Activated T-helper 17 cell treated with anti-CD3 and anti-CD28 coated beads, Interleukin-2, amount 50 U/mL, for 72 hours (primary cell): ENCODE measurements around the gene SPIRE1. TPM values are rescaled to one million over a fixed set of nuclear protein-coding genes. Genes with fewer than 3 reads are reported as not detected.

Source experiments
- ATAC-seq: fragments of 150-1000 bp; cut with Tn5 transposase; replicated peaks from 2 replicates; pipeline ENCODE4 v1.10.0; 2021; ENCODE audit warnings: mild to moderate bottlenecking, moderate library complexity
- H3K27ac Mint-ChIP-seq: one replicate; pipeline ENCODE4 v1.8.0; 2022; ENCODE audit warnings: mixed read lengths
- H3K27me3 Mint-ChIP-seq: one replicate; pipeline ENCODE4 v1.8.0; 2022; ENCODE audit warnings: mixed read lengths
- H3K36me3 Mint-ChIP-seq: one replicate; pipeline ENCODE4 v1.8.0; 2022; ENCODE audit warnings: low read depth, mild to moderate bottlenecking, mixed read lengths
- H3K4me1 Mint-ChIP-seq: one replicate; pipeline ENCODE4 v1.8.0; 2022; ENCODE audit warnings: mixed read lengths
- H3K4me3 Mint-ChIP-seq: one replicate; pipeline ENCODE4 v1.8.0; 2022; ENCODE audit warnings: mild to moderate bottlenecking, mixed read lengths
- H3K9me3 Mint-ChIP-seq: one replicate; pipeline ENCODE4 v1.8.0; 2022; ENCODE audit warnings: mixed read lengths
- total RNA-seq, 2 donors: library from RNA; stranded (reverse); gene quantifications; one replicate each; pipeline ENCODE4 v1.2.3, GENCODE V29; 2022

SPIRE1 gene
- total RNA-seq, 2 donors from 2014 or later, result 5.0 to 12.4 TPM

DNA sequence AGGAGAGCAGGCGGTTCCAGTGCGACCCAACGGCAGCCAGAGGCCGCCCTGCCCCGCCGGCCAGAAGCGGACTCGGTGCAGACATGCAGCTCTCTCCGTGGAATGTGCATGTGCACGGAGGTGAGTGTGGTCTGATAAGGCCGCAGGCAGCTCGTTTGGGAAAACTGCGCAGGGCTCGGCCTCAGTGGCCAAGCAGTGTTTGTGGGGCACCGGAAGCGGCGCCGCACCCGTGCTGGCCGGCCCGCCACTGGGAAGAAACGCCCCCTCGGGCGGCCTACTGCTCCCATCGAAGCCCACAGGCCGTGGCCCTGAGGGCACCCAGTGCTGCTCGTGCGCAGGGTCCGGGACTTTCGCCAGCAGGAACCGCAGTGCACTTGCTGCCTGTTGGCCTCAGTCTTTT is 225.0 kb downstream of the SPIRE1 start:
- no peak overlapping the region for H3K27ac Mint-ChIP-seq
- no peaks in the 10 kb centered on the region for H3K27me3 Mint-ChIP-seq
- H3K36me3 Mint-ChIP-seq, result no peaks in the 10 kb centered on the region
- no peaks in the 10 kb centered on the region for H3K4me1 Mint-ChIP-seq
- no peak overlapping the region for H3K4me3 Mint-ChIP-seq
- ATAC-seq, result no peak
- H3K9me3 Mint-ChIP-seq, result no peaks in the 10 kb centered on the region

DNA sequence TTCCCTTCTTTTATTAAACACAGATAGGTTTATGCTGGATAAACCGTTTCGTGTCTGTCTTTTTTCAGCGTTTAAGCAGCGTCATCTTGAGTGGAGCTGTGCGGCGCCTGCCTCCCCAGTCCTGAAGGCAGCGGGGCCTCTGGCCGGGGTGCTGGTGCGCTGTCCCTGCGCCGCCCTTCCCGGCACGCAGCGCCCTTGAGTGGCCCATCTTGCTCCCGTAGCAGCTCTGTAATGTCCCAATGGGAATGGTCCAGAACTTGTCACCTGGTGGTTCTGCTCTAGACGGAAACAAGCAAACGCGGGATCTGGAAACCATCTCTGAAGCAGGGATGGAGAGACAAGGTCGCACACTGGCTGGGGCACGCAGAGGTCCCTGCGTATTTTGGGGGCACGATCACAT is 225.7 kb downstream of the SPIRE1 start:
- H3K4me3 Mint-ChIP-seq, result no peak overlapping the region
- H3K27ac Mint-ChIP-seq, result no peak overlapping the region
- H3K9me3 Mint-ChIP-seq, result no peaks in the 10 kb centered on the region
- H3K36me3 Mint-ChIP-seq, result no peaks in the 10 kb centered on the region
- no peaks in the 10 kb centered on the region for H3K4me1 Mint-ChIP-seq
- no peak for ATAC-seq
- no peaks in the 10 kb centered on the region for H3K27me3 Mint-ChIP-seq

DNA sequence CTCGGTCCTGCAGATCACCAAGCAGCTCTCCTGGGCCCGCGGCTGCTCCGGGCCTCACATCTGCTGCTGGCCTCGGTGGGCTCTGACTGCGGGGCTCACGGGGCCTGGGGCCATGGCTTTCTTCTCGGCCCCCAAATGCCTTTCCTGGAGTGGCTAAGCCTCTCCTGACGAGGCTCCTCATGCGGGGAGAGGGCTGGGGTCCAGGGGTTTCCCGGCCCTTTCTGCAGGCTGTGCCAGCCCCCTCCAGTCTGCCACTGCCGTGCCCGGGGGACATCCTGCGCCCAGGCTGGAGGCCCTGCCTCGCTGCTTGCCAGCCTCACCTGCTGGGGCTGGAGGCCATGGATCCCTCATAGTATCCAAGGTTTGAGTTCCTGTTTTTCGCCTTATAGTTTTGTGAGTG is 226.3 kb downstream of the SPIRE1 start:
- Mint-ChIP-seq H3K27me3 (no peaks in the 10 kb centered on the region), H3K36me3 (no peaks in the 10 kb centered on the region), H3K9me3 (no peaks in the 10 kb centered on the region), H3K27ac (no peak overlapping the region), H3K4me3 (no peak overlapping the region), H3K4me1 (no peaks in the 10 kb centered on the region)
- no peak for ATAC-seq

DNA sequence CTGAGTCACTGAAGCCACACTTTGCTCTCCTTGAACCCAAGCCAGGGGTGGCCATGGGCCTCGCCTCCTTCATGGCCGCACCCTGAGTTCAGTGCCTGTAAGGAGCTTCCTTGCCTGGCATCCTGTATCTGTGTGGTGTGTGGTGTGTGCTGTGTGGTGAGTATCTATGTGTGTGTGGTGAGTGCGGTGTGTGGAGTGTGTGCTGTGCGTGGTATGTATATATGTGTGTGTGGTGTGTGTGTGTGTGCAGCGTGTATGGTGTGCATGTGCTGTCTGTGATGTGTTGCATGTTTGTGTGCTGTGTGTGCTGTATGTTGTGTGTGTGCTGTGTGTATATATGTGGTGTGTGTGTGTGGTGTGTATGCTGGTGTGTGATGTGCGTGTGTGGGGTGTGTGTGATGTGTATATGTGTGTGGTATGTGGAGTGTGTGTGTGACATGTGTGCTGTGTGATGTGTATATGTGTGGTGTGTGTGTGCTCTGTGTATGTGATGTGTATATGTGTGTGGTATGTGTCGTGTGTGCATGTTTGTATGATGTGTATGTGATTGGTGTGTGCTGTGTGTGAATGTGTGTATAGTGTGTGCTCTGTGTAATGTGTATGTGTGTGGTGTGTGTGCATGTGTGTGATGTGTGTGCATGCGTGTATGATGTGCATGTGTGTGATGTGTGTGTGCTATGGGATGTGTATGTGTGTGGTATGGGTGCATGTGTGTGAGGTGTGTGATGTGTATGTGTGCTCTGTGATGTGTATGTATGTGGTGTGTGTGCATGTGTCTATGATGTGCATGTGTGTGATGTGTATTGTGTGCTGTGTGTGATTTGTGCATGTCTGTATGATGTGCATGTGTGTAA is 227.5 kb downstream of the SPIRE1 start:
- no peak for ATAC-seq
- H3K27me3 Mint-ChIP-seq, result no peaks in the 10 kb centered on the region
- H3K27ac Mint-ChIP-seq, result no peak overlapping the region
- no peak overlapping the region for H3K4me3 Mint-ChIP-seq
- H3K36me3 Mint-ChIP-seq, result no peaks in the 10 kb centered on the region
- H3K4me1 Mint-ChIP-seq, result no peaks in the 10 kb centered on the region
- H3K9me3 Mint-ChIP-seq, result no peaks in the 10 kb centered on the region

DNA sequence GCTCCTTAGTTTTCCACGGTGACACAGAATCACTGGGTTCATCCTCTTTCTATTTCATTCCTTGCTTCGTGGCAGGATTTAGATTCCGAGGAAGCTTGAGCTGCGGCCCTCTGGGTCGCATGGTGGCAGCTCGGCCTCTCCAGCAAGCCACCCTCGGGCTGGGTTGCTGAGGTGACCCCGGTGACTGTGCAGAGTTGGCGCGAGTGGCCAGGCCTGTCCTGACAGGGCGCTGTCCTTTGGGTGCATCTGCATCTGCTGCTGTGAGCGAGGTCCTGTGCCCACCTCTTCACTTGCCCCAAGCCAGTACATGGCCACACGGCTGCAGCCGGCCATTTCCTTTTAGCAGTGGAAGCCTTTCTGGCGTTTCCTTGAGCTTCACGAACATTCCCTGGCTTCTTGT is 228.4 kb downstream of the SPIRE1 start:
- H3K9me3 Mint-ChIP-seq, result no peaks in the 10 kb centered on the region
- ATAC-seq, result no peak
- no peak overlapping the region for H3K27ac Mint-ChIP-seq
- no peaks in the 10 kb centered on the region for H3K27me3 Mint-ChIP-seq
- no peaks in the 10 kb centered on the region for H3K36me3 Mint-ChIP-seq
- no peaks in the 10 kb centered on the region for H3K4me1 Mint-ChIP-seq
- no peak overlapping the region for H3K4me3 Mint-ChIP-seq

DNA sequence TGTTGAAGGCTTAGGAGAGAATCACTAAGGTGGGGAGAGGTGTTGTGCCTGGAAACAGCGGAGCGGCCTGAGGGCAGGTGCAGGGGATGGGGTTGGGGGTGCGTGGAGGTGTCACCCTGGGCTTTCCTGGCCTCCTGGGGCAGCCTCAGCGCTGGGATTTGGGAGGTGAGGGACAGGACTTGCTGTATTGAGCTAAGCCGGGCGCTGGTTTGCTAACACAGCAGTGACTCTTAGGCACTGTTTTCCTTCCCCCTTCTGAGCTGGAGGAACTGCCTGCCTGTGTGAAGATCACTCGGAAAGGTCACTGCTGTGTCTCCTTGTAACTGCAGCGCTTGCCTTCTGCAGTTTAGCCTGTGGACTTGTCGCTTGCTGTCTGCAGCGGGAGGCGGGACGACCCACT is 229.0 kb downstream of the SPIRE1 start:
- Mint-ChIP-seq H3K4me3 (no peak overlapping the region), H3K4me1 (no peaks in the 10 kb centered on the region), H3K9me3 (no peaks in the 10 kb centered on the region), H3K36me3 (no peaks in the 10 kb centered on the region), H3K27me3 (no peaks in the 10 kb centered on the region), H3K27ac (no peak overlapping the region)
- ATAC-seq, result no peak

DNA sequence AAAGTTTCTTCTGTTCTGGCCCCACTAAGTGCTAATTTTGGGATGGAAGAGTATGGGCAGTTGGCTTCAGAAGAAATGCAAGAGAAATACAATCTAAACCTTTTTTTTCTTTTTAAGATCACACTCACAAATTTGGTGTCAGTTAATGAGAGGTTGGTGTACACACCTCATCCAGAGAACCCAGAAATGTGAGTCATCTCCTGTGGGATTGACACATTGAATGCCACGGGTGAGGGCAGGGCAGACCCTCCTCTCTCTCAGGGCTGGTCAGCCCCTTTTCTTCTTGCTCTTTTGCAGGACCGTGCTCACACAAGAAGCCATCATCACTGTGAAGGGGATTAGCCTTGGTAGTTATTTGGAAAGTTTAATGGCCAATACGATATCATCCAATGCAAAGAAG is 231.0 kb downstream of the SPIRE1 start:
- Mint-ChIP-seq H3K36me3 (no peaks in the 10 kb centered on the region), H3K27me3 (no peaks in the 10 kb centered on the region), H3K4me1 (no peaks in the 10 kb centered on the region), H3K9me3 (no peaks in the 10 kb centered on the region), H3K27ac (no peak overlapping the region), H3K4me3 (no peak overlapping the region)
- no peak for ATAC-seq

DNA sequence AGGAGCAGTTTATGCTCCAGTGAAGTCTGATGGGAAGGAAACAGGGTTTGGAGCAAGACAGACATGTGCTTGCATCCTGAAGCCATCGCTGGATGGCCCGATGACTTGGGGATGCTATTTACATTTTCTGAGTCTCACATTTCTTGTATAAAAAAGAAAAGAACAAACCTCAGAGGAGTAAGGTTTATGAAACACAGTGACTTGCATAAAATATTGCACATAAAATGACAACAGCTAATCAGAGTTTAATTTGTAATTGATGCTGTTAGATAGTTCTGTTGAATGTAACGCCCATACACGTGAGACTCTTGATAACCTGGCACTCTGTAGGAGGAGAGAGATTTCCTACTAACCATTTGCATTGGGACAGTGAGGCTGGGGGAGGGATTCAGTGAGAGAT is 233.7 kb downstream of the SPIRE1 start:
- no peak for ATAC-seq
- H3K36me3 Mint-ChIP-seq, result no peaks in the 10 kb centered on the region

DNA sequence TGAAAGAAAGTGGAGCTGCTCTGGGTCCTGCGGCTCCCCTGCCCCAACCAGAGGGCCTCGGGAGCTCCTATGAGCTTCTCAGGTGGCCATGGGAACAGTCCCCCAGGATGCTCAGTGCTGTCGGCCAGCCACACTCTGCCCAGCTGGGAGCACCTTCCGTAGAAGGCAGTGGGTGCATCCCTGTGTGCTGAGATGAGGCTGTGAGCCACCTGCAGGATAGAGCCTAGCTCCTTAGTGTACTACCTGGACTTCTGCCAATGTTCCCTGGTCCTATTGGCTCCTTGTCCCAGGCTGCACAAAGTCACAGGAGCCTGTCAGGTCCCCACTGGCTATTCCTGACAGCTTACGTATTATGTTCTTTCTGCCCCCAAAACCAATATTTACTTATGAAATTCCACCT is 234.1 kb downstream of the SPIRE1 start:
- Mint-ChIP-seq H3K27ac (no peak overlapping the region), H3K27me3 (peaks cover 3% of the 10 kb centered on the region), H3K4me3 (no peak overlapping the region), H3K36me3 (no peaks in the 10 kb centered on the region), H3K9me3 (no peaks in the 10 kb centered on the region), H3K4me1 (no peaks in the 10 kb centered on the region)
- no peak for ATAC-seq

More for the DNA sequence above, 233.7 kb downstream of the SPIRE1 start:
- H3K4me3 Mint-ChIP-seq, result no peak overlapping the region
- H3K27ac Mint-ChIP-seq, result no peak overlapping the region
- H3K9me3 Mint-ChIP-seq, result no peaks in the 10 kb centered on the region
- H3K4me1 Mint-ChIP-seq, result no peaks in the 10 kb centered on the region
- peaks cover 3% of the 10 kb centered on the region for H3K27me3 Mint-ChIP-seq

DNA sequence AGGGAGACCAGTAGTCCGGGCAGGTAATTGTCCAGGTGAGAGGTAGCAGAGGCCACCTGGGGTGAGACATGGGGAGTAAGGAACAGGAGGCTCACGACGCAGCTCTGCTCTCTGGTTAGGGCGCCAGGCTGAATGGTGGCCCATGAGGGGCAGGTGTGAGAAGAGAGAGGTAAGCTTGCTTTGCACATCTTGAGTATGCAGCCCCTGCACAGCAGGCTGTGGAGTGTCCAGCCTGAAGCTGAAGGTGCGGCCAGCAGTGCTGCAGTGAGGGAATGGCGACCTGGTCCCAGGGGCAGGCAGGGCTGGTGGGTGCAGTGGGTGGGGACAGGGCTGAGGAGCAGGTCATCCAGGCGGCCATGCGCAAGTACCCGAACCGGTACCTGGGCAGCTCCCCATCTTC is 234.5 kb downstream of the SPIRE1 start:
- H3K27ac Mint-ChIP-seq, result no peak overlapping the region
- no peak for ATAC-seq
- H3K4me3 Mint-ChIP-seq, result no peak overlapping the region

DNA sequence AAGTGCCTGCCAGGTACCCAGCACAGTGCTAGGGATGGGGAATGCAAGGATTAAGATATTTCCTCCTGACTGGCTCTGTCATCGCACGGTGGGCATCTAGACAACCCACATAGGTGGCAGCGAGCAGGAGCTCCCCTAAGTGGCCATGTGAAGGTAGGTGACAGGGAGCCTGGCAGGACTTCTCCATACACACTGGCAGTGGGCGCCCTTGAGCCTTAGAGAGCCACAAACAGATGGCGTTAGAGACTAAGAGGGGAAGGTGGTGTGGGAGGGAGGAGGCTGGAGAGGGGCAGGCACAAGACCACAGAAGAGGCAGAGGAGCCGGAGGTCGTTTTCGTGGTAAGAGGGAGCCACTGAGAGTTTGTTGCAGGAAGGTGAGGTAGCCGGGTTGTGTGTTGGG is 235.0 kb downstream of the SPIRE1 start:
- no peak for ATAC-seq
- H3K27ac Mint-ChIP-seq, result no peak overlapping the region
- H3K9me3 Mint-ChIP-seq, result no peaks in the 10 kb centered on the region
- peaks cover 3% of the 10 kb centered on the region for H3K27me3 Mint-ChIP-seq
- H3K36me3 Mint-ChIP-seq, result no peaks in the 10 kb centered on the region
- no peaks in the 10 kb centered on the region for H3K4me1 Mint-ChIP-seq
- H3K4me3 Mint-ChIP-seq, result no peak overlapping the region

More for the DNA sequence above, 234.5 kb downstream of the SPIRE1 start:
- no peaks in the 10 kb centered on the region for H3K4me1 Mint-ChIP-seq
- peaks cover 3% of the 10 kb centered on the region for H3K27me3 Mint-ChIP-seq
- H3K9me3 Mint-ChIP-seq, result no peaks in the 10 kb centered on the region
- H3K36me3 Mint-ChIP-seq, result no peaks in the 10 kb centered on the region

DNA sequence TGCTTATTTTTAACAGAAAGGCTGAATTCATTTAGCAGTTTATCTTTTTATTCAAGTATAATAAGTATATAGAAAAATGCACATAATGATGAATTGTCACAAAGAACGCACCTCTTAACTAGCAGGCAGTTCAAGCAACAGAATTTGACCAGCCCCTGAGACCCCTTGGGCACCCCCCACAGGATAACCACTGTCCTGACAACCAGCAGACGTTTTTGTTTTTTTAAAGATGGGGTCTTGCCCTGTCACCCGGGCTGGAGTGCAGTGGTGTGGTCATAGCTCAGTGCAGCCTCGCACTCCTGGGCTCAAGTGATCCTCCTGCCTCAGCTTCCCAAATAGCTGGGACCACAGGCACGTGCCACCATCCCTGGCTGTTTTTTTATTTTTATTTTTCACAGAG is 236.2 kb downstream of the SPIRE1 start:
- H3K36me3 Mint-ChIP-seq, result no peaks in the 10 kb centered on the region
- no peak overlapping the region for H3K27ac Mint-ChIP-seq
- no peak overlapping the region for H3K4me3 Mint-ChIP-seq
- peaks cover 3% of the 10 kb centered on the region for H3K27me3 Mint-ChIP-seq
- no peaks in the 10 kb centered on the region for H3K4me1 Mint-ChIP-seq
- H3K9me3 Mint-ChIP-seq, result no peaks in the 10 kb centered on the region
- no peak for ATAC-seq

DNA sequence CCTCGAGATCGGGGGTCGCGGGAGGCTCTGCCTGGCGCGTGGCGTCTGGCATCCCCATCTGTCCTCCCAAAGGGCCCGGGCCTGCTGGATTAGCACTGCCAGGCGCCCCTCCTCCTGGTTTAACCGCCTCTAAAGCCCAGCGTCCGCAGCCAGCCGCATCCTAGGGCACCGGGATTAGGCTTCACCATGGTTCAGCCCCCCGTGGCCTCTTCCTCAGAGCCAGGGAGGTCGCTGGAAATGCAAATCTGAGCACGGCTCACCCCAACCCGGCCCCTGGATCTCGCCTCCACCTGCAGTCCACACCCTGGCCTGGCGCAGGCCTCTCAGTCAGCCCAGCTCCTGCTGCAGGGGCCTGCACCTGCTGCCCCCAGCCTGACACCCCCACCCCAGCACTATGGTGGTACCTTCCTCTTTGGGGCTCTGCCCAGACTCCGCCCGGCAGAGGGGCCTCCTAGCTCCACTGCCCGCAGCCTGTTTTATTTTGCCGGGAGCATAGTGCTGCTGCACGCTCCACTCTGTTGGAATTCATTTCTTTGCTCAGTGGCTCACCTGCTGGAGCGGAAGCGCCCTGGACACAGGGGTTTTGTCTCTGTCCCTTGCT is 237.0 kb downstream of the SPIRE1 start:
- Mint-ChIP-seq H3K4me1 (no peaks in the 10 kb centered on the region), H3K9me3 (no peaks in the 10 kb centered on the region), H3K36me3 (no peaks in the 10 kb centered on the region)

DNA sequence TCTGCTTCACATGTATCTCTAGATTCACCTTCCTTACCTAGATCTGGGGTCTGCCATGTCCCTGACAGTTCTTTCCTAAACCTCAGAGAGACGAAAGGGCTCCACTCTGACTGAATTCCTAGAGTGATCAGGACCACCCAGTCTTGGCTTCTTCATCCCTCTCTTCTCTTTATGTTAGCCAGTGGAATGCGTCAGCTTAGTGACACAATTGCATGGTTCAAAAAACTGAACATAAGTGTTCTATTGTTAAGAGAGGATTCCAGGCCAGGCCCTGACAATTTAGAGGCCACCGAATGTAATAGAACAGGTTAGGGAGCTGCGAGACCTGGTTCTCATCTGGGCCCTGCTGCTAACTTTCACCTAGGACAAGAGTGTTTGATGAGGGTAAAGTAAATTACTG is 240.2 kb downstream of the SPIRE1 start:
- Mint-ChIP-seq H3K36me3 (no peaks in the 10 kb centered on the region), H3K27ac (no peak overlapping the region), H3K4me1 (no peaks in the 10 kb centered on the region), H3K27me3 (peaks cover 3% of the 10 kb centered on the region), H3K9me3 (no peaks in the 10 kb centered on the region), H3K4me3 (no peak overlapping the region)
- ATAC-seq, result no peak

More for the DNA sequence above, 237.0 kb downstream of the SPIRE1 start:
- ATAC-seq, result no peak
- Mint-ChIP-seq H3K27me3 (peaks cover 3% of the 10 kb centered on the region), H3K27ac (no peak overlapping the region), H3K4me3 (peak overlapping the region; percentile 70)

DNA sequence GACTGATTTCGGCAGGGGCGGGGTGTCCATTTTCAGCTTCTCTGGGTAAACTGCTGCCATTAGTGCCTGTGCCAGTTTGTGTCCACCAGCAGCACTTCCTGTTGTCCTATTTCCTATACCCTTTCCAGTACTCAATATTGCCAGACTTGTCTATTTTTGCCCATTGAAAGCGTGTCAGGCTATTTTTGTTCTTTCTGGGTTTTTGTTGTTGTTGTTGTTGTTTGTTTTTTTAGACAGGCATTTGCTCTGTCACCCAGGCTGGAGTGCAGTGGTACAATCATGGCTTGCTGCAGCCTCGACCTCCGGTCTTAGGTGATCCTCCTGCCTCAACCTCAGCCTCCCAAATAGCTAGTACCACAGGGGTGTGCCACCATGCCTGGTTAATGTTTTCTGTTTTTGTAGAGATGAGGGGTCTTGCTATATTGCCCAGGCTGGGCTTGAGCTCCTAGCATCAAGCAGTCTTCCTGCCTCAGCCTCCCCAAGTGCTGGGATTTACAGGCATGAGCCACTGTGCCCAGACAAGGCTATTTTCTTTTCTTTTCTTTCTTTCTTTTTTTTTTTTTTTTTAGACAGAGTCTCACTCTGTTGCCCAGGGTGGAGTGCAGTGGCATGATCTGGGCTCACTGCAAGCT is 241.7 kb downstream of the SPIRE1 start:
- Mint-ChIP-seq H3K4me1 (no peaks in the 10 kb centered on the region), H3K27me3 (peaks cover 1% of the 10 kb centered on the region), H3K27ac (no peak overlapping the region), H3K9me3 (no peaks in the 10 kb centered on the region), H3K36me3 (no peaks in the 10 kb centered on the region), H3K4me3 (no peak overlapping the region)
- no peak for ATAC-seq
